Brain pericyte (primary cell): Measurements from ENCODE around the gene SLC30A2.

Source experiments
- DNase-seq: peaks from one replicate; pipeline ENCODE4 v3.0.0-alpha.2; 2012; ENCODE audit warnings: low read depth, low spot score

SLC30A2 gene

GRCh38 chr1:26041978-26042377 lies 3.9 kb downstream of the SLC30A2 start:
- no peak for DNase-seq

DNA sequence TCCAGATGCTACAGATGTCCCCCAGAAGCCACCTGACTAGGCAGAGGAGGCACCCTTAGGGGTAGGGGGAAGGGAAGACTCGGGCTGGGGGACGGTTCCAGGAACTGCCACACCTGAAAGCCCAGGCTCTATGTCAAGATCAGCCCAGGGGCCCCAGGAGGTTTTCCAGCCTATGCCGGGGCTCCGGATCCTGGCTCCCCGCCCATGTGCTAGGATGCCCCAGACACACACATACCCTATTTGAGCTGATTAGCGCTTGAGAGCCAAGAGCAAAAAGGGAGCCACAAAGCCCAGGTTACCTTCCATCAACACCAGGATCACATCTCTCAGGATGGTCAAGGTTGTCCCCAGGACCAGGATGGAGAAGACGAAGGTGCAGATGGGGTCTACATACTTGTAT lies 4.5 kb downstream of the SLC30A2 start:
- DNase-seq = no peak

DNA sequence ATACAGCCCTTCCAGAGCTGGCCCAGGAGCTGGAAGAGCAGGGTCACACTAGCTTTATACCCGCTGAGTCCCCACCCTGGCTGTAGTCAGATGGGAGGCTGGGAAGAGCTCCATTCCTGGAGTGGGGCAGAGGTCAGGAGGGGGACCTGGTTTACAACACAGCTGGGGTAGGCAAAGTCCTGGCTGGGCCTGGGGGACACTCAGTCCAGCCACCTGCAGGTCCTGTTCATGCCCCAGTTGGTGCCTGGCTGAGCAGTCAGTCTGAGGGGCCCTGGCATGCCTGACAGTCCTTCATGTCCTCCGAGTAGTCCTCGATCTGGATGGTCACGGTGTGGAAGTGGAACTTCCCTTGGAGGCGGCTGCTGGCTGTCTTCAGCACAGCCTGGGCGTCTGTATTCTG lies 7.0 kb downstream of the SLC30A2 start:
- DNase-seq = no peak

DNA sequence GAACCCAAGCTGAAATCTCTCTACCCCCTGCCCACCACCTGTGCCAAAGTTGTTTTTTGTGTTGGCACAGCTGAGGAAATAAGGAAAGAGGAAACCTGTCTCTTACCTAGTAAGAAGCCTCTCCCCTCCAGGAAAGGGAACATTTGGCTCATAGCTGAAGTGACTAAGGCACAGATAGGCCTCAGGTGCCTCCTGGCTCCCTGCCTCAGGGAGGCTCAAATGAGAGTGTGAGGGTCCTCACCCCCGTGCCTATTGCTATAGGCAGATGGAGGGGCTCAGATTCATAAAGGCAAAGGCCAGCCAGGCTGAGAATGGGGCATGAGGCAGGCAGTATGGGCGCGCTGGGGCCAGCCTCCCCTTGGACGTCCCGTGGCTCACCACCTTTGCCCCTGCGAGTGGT lies 7.4 kb downstream of the SLC30A2 start:
- no peak for DNase-seq

DNA sequence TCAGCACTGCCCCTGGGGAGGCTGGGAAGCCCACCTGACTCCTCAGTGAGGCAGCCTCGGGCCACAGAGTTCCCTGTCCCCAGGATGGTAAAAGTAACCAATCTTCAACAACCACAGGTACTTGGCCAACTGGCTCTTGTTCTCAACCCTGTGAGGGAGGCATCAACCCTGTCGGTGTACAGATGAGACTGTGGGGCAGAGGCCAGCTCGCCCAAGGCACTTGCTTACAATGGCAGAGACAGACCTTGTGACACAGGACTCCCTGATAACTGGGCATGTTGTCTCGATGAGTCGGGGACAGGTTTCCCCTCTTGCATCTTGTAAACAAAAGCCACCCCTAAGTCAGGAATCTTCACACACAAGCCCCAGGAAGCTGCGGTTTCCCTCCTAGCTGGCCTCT lies 8.0 kb downstream of the SLC30A2 start:
- DNase-seq = no peak

- no peak for DNase-seq
Measured at GRCh38 chr1:26036756-26037281, 9.1 kb downstream of the SLC30A2 start.

GRCh38 chr1:26035959-26036755 lies 9.8 kb downstream of the SLC30A2 start:
- DNase-seq = no peak

DNA sequence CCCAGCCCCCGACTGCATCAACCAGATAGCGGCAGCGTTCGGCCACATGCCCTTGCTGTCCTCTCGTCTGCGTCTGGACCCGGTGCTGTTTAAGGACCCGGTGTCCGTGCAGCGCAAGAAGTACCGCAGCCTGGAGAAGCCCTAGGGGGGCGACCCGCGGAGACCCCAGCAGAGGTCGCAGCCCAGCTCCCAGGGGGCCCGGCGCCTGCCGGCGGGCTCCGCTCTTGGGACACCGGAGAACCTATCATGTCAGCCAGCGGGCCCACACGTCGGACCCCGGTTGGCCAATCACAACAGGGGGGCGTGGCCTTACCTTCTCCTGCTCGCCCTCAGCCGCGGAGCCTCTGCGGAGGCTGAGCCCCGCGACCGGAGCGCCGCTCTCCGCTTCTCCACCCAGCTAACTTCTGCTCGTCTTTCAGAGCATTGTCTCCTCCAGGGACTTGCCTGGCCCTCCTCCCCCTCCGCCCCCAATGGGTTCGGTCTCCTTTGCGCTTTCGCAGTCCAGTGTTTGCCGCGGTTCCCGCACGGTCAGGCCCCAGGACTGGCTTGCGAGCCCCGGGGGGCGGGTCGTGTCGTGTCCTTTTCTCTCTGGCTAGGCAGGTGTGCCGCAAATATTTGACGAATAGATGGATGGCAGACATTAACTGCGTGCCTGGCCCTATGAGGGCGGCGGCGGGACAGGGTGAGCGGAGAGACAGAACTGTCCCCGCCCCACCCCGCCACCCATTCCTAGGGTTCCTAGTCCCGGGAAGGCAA lies 10.5 kb downstream of the SLC30A2 start:
- peak; percentile 63 for DNase-seq

- no peak for DNase-seq
Measured at GRCh38 chr1:26034504-26035202, 11.3 kb downstream of the SLC30A2 start.

DNA sequence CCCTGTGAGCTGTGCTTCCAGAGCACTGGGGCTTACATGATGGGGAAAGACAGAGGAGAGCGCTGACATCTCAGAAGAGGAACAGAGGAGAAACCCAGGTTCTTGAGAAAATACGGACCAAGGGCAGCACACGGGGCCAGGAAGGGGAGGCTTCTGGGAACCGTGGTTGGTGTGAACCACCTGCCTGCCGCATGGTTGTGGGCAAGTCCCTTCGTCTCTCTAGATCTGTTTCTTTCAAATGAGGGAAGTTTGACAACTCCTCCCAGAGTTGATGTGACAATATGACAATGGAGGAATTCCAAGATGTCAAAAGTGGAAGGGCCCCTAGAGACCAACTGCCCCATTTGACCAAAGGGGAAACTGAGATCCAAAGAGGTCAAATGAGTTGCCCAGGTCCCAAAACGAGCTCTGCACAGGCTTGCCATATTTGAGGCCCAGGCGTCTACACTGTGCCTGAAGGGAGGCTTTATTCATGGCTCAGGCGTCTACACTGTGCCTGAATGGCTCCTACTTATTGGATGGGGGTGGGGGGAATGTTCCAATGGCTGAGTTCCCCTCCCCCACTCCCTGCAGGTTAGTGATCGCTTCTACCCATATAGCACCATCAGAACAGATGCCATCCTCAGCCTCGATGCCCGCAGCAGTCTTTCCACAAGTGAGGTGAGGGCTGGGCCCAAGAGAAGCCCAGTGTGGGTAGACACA lies 13.1 kb downstream of the SLC30A2 start:
- no peak for DNase-seq

GRCh38 chr1:26031611-26032220 lies 14.2 kb downstream of the SLC30A2 start:
- no peak for DNase-seq

DNA sequence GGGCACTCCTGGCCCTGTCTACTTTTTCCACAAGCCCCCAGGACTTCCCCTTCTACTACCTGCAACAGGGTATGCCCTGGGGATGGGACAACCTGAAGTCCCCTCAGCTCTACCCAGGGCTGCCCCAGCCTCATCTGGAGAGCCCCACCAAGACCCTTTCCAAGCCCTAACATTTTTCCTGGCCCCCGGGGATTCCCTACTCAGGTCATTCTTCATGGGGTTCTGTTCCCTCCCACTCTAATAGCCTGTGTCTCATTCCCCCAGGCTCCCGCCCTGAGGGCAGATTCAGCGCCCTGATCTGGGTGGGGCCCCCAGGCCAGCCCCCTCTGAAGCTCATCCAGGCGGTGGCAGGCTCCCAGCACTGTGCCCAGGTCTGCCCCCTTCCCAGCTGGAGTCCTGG lies 14.7 kb downstream of the SLC30A2 start:
- DNase-seq = no peak

DNA sequence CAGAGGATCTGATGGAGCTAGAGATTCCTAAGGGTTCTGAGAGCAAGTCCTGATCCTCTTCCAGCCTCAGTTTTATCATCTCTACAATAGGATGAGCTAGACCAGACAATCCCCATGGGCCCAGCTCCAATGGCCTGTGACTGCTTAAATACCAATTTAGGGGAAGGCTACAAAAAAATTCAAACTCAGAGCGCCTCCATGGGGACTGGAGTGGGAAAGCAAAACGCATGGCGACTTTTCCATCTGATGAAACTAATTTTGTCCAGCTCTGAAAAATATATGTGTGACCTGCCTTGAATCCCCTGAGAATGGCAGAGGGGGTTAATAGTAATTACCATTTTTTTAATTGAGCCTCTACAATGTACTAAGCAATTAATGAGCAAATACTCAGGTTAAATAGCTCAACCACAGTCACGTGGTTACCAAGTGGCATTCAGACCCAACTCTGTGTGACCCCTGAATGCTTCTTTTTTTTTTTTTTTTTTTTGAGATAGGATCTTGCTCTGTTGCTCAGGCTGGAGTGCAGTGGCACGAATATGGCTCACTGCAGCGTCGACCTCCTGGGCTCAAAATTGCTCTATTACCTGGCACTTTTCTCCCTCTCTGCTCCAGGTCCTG lies 15.9 kb downstream of the SLC30A2 start:
- DNase-seq = no peak

DNA sequence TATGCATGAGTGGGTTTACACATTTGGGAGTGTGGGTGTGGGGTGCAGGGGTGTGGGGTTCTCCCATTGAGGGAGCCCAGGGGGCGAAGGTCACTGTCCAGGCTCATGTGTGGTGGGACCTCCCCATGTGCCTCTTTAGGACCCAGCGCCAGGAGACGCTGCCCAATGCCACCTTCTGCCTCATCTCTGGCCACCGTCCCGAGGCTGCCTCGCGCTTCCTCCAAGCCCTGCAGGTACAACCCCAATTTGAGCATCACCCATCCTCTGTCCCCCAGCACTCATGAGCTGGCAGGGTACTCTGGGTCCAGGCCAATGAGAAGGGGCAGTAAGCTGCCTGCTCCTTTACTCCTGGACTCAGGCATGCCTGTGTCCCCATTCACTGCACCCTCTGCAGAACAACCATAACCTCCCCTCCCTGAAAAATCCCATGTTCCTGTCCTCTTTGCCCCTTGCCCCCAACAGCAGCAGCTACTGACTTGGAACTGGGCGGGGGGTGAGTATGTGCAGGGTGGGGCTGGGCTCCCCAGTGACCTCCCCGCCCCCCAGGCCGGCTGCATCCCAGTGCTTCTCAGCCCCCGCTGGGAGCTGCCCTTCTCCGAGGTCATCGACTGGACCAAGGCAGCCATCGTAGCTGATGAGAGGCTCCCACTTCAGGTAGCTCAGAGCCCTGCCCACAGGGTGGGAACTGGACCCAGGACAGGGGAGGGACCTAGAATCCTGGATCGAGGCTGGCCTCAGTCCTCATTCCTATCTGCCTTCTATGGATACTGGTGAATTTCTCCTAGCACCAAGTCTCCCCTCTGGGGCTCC lies 16.7 kb downstream of the SLC30A2 start:
- DNase-seq = no peak

- DNase-seq = no peak
Measured at GRCh38 chr1:26028490-26028980, 17.4 kb downstream of the SLC30A2 start.

DNA sequence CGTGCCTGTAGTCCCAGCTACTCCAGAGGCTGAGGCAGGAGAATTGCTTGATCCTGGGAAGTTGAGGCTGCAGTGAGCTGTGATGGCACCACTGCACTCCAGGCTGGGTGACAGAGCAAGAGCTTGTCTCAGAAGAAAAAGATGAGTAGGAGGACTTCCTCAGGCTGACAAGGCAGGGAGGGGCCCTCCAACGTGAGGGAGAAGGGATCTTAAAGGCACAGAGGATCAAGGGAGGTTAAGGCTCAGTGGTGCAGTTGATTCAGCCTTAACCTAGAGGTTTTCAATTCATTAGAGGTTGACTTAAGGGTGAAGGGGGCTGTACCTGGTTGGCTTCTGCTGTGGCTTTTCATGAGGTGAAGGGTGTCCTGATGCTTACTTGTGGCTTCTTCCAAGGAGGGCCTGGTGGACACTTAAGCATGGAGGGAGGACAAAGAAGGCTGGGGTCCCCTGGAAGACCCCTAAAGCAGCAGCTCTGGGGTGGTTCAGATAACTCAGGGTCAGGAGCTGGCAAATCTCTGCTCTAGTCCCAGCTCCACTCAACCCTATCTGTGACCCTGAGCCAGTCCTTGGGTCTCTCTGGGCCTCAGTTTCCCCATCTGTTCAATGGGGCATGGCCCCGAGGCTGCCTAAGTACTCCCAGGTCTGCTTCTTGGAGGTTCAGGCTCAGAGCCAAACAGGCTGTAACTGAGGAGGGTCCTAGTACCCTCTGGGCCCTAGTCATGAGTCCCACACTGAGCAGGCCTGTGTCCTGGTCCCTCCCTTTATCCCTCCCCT lies 18.0 kb downstream of the SLC30A2 start:
- no peak for DNase-seq

DNA sequence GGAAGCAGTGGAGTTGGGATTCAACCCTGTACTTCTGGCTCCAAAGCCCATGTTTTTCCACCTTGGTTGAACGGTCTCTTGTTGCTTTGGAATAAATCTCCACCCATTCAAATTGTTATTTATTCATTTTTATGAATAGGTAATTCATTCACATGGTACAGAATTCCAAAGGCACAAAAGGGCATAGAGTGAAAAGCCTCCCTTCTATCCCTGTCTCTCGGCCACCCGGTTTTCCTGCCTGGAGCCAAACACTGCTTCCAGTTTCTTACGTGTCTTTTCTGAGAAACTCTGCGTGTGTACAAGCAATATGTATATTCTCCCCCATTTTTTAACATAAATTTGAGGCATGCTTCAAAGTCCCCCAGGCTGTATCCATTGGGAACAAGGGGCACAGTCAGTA lies 20.4 kb downstream of the SLC30A2 start:
- DNase-seq = no peak

- no peak for DNase-seq
Measured at GRCh38 chr1:26025060-26025459, 20.9 kb downstream of the SLC30A2 start.

DNA sequence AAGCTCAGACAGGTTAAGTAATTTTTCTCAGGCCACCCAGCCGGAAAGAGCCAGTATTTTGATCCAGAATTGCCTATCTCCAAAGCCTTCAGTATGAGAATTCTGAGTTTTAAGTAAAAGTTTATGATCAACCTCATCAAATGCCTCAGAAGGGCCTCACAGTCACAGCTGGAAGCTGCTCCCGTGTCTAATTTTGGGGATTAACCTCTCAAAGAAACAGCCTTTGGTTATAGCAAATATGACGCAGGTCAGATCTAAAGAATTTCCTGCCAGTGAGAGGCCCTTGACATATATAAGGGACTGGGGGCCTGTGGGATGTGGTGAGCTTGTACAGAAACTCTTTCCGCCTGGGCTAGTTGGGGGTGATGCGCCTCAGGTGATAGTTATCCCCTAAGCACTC lies 22.1 kb downstream of the SLC30A2 start:
- no peak for DNase-seq
